Measurements from ENCODE around the gene KIF15.

DNA sequence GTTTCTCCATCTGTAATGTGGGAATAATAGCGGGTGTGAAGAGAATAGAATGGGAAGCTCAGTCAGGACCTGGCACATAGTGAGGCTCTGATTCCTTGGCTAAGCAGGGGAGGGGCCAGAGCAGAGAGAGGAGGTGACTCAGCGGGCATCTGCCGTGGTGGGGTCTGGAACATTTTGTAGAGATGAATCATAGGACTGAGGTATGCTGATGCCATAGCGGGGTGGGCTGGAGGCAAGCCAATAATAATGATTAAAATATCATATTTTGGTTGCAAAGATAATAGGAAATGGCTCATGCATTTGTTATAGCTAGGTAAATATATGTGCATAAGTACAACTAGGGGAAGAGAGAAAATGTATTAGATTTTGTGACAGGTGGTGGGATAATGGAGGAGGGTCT lies 124.0 kb downstream of the KIF15 start:
- TF ChIP-seq CTCF (conservative IDR thresholded peaks at IDR 0.05; ENCODE audit: low read depth, low read length) = no peak
- no peak for TF ChIP-seq EZH2 (IDR thresholded peaks at IDR 0.05; ENCODE audit: borderline replicate concordance, low read depth, low read length, poor library complexity, severe bottlenecking)

Data from A673 (cell line).